IMR-90 (cell line): ENCODE data around the gene GTF3C4. TPM values are rescaled to one million over a fixed set of nuclear protein-coding genes. Genes with fewer than 3 reads are reported as not detected.

Source experiments
- ATAC-seq: fragments of 200-7000 bp; cut with Tn5 transposase; 2 replicates; pipeline ENCODE4 v1.9.1; 2020; ENCODE audit warnings: low read depth, mild to moderate bottlenecking, moderate library complexity
- BruUV-seq: library from RNA; stranded (reverse); fragments of 400-500 nt; replicated peaks from 2 replicates; lab custom pipeline; 2021; lab: Mats Ljungman, UMichigan
- CTCF ChIA-PET: fragments of 300-600 bp; formaldehyde crosslinking; extraction: SDS; loops from one replicate; lab custom pipeline; 2021; ENCODE audit warnings: antibody characterized with exemption; lab: Yijun Ruan, JAX
- POLR2A ChIA-PET: fragments of 300-600 bp; sonication (Branson Sonifier 250); formaldehyde crosslinking; loops from one replicate; lab custom pipeline; 2022; ENCODE audit warnings: antibody characterized with exemption; ENCODE audit not compliant: unreplicated experiment; lab: Charles Lee
- DNase-seq: peaks from one replicate; pipeline ENCODE4 v3.0.0; 2013
- H2AFZ ChIP-seq: replicated peaks from 2 replicates; pipeline ENCODE3; 2013; ENCODE audit warnings: low read length, mild to moderate bottlenecking; ENCODE audit not compliant: poor library complexity
- H2AK5ac ChIP-seq: 2 replicates; pipeline ENCODE4 v1.6.1; 2013; ENCODE audit warnings: low read depth, low read length, inconsistent platforms
- H2AK9ac ChIP-seq: replicated peaks from 2 replicates; pipeline ENCODE3; 2013; ENCODE audit warnings: mild to moderate bottlenecking, low read depth, low read length, moderate library complexity; ENCODE audit not compliant: poor library complexity
- H2BK120ac ChIP-seq: 2 replicates; pipeline ENCODE4 v1.6.1; 2013; ENCODE audit warnings: low read depth, low read length, inconsistent platforms
- H2BK15ac ChIP-seq: 3 replicates; pipeline ENCODE4 v1.6.1; 2013; ENCODE audit warnings: low read depth, low read length, inconsistent platforms
- H2BK20ac ChIP-seq: 2 replicates; pipeline ENCODE4 v1.6.1; 2013; ENCODE audit warnings: low read depth, mild to moderate bottlenecking, inconsistent platforms, low read length, moderate library complexity
- H2BK5ac ChIP-seq: 2 replicates; pipeline ENCODE4 v1.6.1; 2013; ENCODE audit warnings: mild to moderate bottlenecking, low read depth, low read length, inconsistent platforms; ENCODE audit not compliant: poor library complexity, severe bottlenecking
- H3K14ac ChIP-seq: replicated peaks from 2 replicates; pipeline ENCODE4 v1.6.1; 2013; ENCODE audit warnings: low read depth, low read length, inconsistent platforms
- H3K18ac ChIP-seq: 2 replicates; pipeline ENCODE4 v1.6.1; 2013; ENCODE audit warnings: low read depth, low read length, control low read depth
- H3K23ac ChIP-seq: 2 replicates; pipeline ENCODE4 v1.6.1; 2013; ENCODE audit warnings: low read depth, low read length, inconsistent platforms
- H3K27ac ChIP-seq: 2 replicates; pipeline ENCODE4 v1.5.1; 2013; ENCODE audit warnings: mild to moderate bottlenecking, control low read depth, low read length; ENCODE audit not compliant: insufficient read depth
- H3K27me3 ChIP-seq: 2 replicates; pipeline ENCODE4 v1.6.1; 2013; ENCODE audit warnings: low read length; ENCODE audit not compliant: control insufficient read depth, insufficient read depth
- H3K36me3 ChIP-seq: 2 replicates; pipeline ENCODE4 v1.6.1; 2013; ENCODE audit warnings: low read length, mixed read lengths; ENCODE audit not compliant: control insufficient read depth, insufficient read depth
- H3K4ac ChIP-seq: 2 replicates; pipeline ENCODE4 v1.6.1; 2013; ENCODE audit warnings: low read depth, low read length, inconsistent platforms
- H3K4me1 ChIP-seq: 2 replicates; pipeline ENCODE4 v1.6.1; 2013; ENCODE audit warnings: low read length, mixed read lengths; ENCODE audit not compliant: control insufficient read depth, insufficient read depth
- H3K4me2 ChIP-seq: 2 replicates; pipeline ENCODE4 v1.6.1; 2013; ENCODE audit warnings: low read depth, mild to moderate bottlenecking, control low read depth, low read length, moderate library complexity
- H3K4me3 ChIP-seq: 2 replicates; pipeline ENCODE4 v1.5.1; 2013; ENCODE audit warnings: low read depth, mild to moderate bottlenecking, control low read depth, low read length, moderate library complexity; ENCODE audit not compliant: insufficient read depth
- H3K56ac ChIP-seq: 2 replicates; pipeline ENCODE4 v1.6.1; 2013; ENCODE audit warnings: low read length, inconsistent platforms; ENCODE audit not compliant: insufficient read depth; ENCODE audit errors: extremely low read depth
- H3K79me1 ChIP-seq, 2 experiments: 2 replicates each; pipeline ENCODE4 v1.6.1; 2013; ENCODE audit warnings: low read length in 2 of 2, inconsistent platforms in 1 of 2, low read depth in 1 of 2
- H3K9ac ChIP-seq: 2 replicates; pipeline ENCODE4 v1.6.1; 2013; ENCODE audit warnings: low read depth, low read length, control low read depth
- H3K9me1 ChIP-seq: 2 replicates; pipeline ENCODE4 v1.6.1; 2013; ENCODE audit warnings: low read length, inconsistent platforms; ENCODE audit not compliant: insufficient read depth
- H3K9me3 ChIP-seq: 2 replicates; pipeline ENCODE4 v1.6.1; 2013; ENCODE audit warnings: low read length; ENCODE audit not compliant: control insufficient read depth, insufficient read depth
- H4K20me1 ChIP-seq: 2 replicates; pipeline ENCODE4 v1.6.1; 2013; ENCODE audit warnings: low read length, inconsistent platforms; ENCODE audit not compliant: insufficient read depth
- H4K5ac ChIP-seq: 2 replicates; pipeline ENCODE4 v1.6.1; 2013; ENCODE audit warnings: mild to moderate bottlenecking, low read depth, low read length, control low read depth
- H4K8ac ChIP-seq, 2 experiments: 2 replicates each; pipeline ENCODE4 v1.6.1; 2013; ENCODE audit warnings: low read depth in 2 of 2, low read length in 2 of 2, control low read depth in 1 of 2, inconsistent platforms in 1 of 2
- H4K91ac ChIP-seq: 2 replicates; pipeline ENCODE4 v1.6.1; 2013; ENCODE audit warnings: low read depth, low read length, inconsistent platforms; ENCODE audit not compliant: insufficient read depth
- BHLHE40 ChIP-seq: fragments of 150-350 bp; IDR thresholded peaks from 2 replicates; pipeline ENCODE4 v1.6.1; 2016; ENCODE audit warnings: mild to moderate bottlenecking, low read depth, low read length
- FOS ChIP-seq: fragments of 150-350 bp; IDR thresholded peaks from 2 replicates; pipeline ENCODE4 v1.6.1; 2016; ENCODE audit warnings: low read depth, low read length
- MAFK ChIP-seq: IDR thresholded peaks from 2 replicates; pipeline ENCODE4 v1.6.1; 2012; ENCODE audit warnings: low read depth, low read length, improper control_type of control experiment
- MAZ ChIP-seq: IDR thresholded peaks from 2 replicates; pipeline ENCODE4 v1.6.1; 2012; ENCODE audit warnings: low read depth, mild to moderate bottlenecking, low read length, improper control_type of control experiment, moderate library complexity, borderline replicate concordance
- MXI1 ChIP-seq: IDR thresholded peaks from 2 replicates; pipeline ENCODE4 v1.6.1; 2012; ENCODE audit warnings: low read depth, mild to moderate bottlenecking, low read length, moderate library complexity, borderline replicate concordance
- NFE2L2 ChIP-seq: fragments of 150-350 bp; IDR thresholded peaks from 2 replicates; pipeline ENCODE4 v1.6.1; 2016; ENCODE audit warnings: low read depth, mild to moderate bottlenecking, low read length
- POLR2A ChIP-seq: IDR thresholded peaks from 2 replicates; pipeline ENCODE4 v1.6.1; 2012; ENCODE audit warnings: mild to moderate bottlenecking, low read depth, low read length
- RAD21 ChIP-seq: IDR thresholded peaks from 2 replicates; pipeline ENCODE4 v1.6.1; 2012; ENCODE audit warnings: low read length, improper control_type of control experiment
- RCOR1 ChIP-seq: IDR thresholded peaks from 2 replicates; pipeline ENCODE4 v1.6.1; 2012; ENCODE audit warnings: mild to moderate bottlenecking, low read length, improper control_type of control experiment; ENCODE audit not compliant: insufficient replicate concordance
- RFX5 ChIP-seq: IDR thresholded peaks from 2 replicates; pipeline ENCODE4 v1.8.0; 2012; ENCODE audit warnings: low read depth, mild to moderate bottlenecking, low read length, moderate library complexity
- SMC3 ChIP-seq: fragments of 150-350 bp; IDR thresholded peaks from 2 replicates; pipeline ENCODE4 v1.6.1; 2016; ENCODE audit warnings: low read depth, mild to moderate bottlenecking, antibody characterized with exemption, low read length, moderate library complexity
- WGBS, 2 experiments: methylation state at CpG; one replicate each; pipeline versions ENCODE4 v1.1.5 to v1.1.7; 2013; ENCODE audit warnings: missing lambda C conversion rate in 2 of 2; ENCODE audit not compliant: insufficient read length in 1 of 2; ENCODE audit errors: extremely low coverage in 2 of 2; 5-methylcytosine and 5-hydroxymethylcytosine counted together
- dilution Hi-C: fragments of 300-500 bp; cut with HindIII; formaldehyde crosslinking; loops from one replicate; pipeline ENCODE4 v1.14.3; 2018; ENCODE audit warnings: low sequenced_read_pairs; ENCODE audit not compliant: unreplicated experiment
- in situ Hi-C: fragments of 300-500 bp; cut with MboI; formaldehyde crosslinking; loops from 3 replicates; pipeline ENCODE4 v1.14.3; 2019; ENCODE audit warnings: low sequenced_read_pairs, inconsistent platforms, mixed read lengths
- intact Hi-C: fragments of 100-400 bp; cut with micrococcal nuclease; formaldehyde crosslinking; loops from 2 replicates; pipeline ENCODE4 v1.10.0; 2022
- polyA plus RNA-seq, 3 experiments: library from polyadenylated mRNA; depleted of rRNA; stranded (reverse); fragments of >200 nt; gene quantifications; 2 replicates each; pipeline ENCODE4 v1.2.3, GENCODE V29; 2012; ENCODE audit warnings: low replicate concordance in 1 of 3
- total RNA-seq: library from RNA; depleted of rRNA; stranded (reverse); fragments of >200 nt; gene quantifications from 2 replicates; pipeline ENCODE4 v1.2.3, GENCODE V29; 2012
- TF ChIP-seq, protein P1 (sequence below): fragments of 150-350 bp; IDR thresholded peaks from 2 replicates; pipeline ENCODE4 v1.6.1; 2017; ENCODE audit warnings: mild to moderate bottlenecking, antibody characterized with exemption, low read length, low read depth
- TF ChIP-seq, protein P2 (sequence below): conservative IDR thresholded peaks from 2 replicates; pipeline ENCODE4 v1.5.1; 2012; ENCODE audit warnings: mild to moderate bottlenecking, low read depth, low read length, improper control_type of control experiment

GTF3C4 gene
- total and polyA plus RNA-seq, 2 of the 4 experiments (the other 2 are of a cell fraction) = 4.7 to 16.5 TPM

DNA sequence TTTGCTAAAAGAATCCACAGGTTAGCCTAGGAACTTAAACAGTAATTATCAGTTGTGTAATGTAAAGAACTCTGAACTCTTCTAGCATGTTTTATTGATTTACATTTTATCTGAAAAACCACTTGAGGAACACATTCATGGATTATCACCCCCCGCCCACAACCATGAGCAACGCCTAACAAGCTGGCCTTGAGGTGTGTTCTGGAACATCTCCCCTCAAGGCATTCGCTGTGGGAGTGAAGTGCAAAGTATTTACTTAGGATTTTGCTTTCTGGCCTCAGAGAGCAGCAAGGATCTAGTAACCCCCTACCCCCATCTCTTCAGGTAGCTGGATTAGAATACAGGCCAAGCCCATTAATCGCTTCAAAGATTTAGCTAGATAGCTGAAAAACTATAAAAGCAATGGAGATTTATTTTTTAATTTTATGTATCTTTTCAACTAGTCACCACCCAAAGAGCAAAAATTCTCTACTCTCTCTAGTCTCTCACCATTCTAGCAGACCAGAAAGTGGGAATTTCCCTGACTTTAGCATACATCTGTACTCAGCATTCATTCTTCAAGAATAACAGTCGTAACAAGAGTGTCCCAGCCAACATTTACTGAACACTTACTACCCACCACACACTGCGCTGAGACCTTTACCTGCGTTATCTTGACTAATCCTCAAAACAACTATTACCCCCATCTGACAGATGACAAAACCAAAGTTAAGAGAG, 37.7 kb upstream of the GTF3C4 start:
- peaks cover 34% of the 10 kb centered on the region for H3K36me3 ChIP-seq

More for the DNA sequence above, 37.7 kb upstream of the GTF3C4 start:
- Histone ChIP-seq H3K4me3 (no peak overlapping the region), H3K27me3 (no peaks in the 10 kb centered on the region), H4K20me1 (peaks cover 23% of the 10 kb centered on the region; the same call in 1 of the 2 replicates), H3K79me1 (no peaks in the 10 kb centered on the region), H3K18ac (no peak overlapping the region), H3K9ac (no peak overlapping the region), H2BK15ac (no peak overlapping the region), H3K23ac (no peak overlapping the region), H3K14ac (no peak overlapping the region), H4K8ac (no peak overlapping the region), H4K91ac (no peak overlapping the region), H3K4me1 (0 out of 2 replicates have a peak, but pooled peaks cover 3% of the 10 kb centered on the region), H3K4me2 (no peak overlapping the region), H2AK9ac (no peak overlapping the region), H2AFZ (no peak overlapping the region), H2BK20ac (no peak overlapping the region), H2AK5ac (no peak overlapping the region), H3K9me1 (peaks cover 10% of the 10 kb centered on the region; the same call in 1 of the 2 replicates), H3K56ac (no peak overlapping the region), H3K4ac (no peak overlapping the region), H3K9me3 (no peaks in the 10 kb centered on the region), H3K27ac (no peak overlapping the region), H2BK120ac (no peak overlapping the region), H4K5ac (no peak overlapping the region), H2BK5ac (no peak overlapping the region)
- dilution Hi-C loops (no loop called here), intact Hi-C loops (no loop called here), in situ Hi-C loops (no loop called here)
- DNase-seq = no peak
- no TSS peak for BruUV-seq
- WGBS, 2 experiments = no CpG with 5 or more reads among the region's 7 CpGs
- POLR2A ChIA-PET = no interaction called here
- TF ChIP-seq RCOR1 (no peak), RAD21 (no peak), MAFK (no peak), POLR2A (no peak), RFX5 (no peak), NFE2L2 (no peak), MXI1 (no peak), BHLHE40 (no peak), MAZ (no peak), FOS (no peak), SMC3 (no peak)
- TF ChIP-seq, protein P1, sequence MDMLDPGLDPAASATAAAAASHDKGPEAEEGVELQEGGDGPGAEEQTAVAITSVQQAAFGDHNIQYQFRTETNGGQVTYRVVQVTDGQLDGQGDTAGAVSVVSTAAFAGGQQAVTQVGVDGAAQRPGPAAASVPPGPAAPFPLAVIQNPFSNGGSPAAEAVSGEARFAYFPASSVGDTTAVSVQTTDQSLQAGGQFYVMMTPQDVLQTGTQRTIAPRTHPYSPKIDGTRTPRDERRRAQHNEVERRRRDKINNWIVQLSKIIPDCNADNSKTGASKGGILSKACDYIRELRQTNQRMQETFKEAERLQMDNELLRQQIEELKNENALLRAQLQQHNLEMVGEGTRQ = no peak
- TF ChIP-seq, protein P2, sequence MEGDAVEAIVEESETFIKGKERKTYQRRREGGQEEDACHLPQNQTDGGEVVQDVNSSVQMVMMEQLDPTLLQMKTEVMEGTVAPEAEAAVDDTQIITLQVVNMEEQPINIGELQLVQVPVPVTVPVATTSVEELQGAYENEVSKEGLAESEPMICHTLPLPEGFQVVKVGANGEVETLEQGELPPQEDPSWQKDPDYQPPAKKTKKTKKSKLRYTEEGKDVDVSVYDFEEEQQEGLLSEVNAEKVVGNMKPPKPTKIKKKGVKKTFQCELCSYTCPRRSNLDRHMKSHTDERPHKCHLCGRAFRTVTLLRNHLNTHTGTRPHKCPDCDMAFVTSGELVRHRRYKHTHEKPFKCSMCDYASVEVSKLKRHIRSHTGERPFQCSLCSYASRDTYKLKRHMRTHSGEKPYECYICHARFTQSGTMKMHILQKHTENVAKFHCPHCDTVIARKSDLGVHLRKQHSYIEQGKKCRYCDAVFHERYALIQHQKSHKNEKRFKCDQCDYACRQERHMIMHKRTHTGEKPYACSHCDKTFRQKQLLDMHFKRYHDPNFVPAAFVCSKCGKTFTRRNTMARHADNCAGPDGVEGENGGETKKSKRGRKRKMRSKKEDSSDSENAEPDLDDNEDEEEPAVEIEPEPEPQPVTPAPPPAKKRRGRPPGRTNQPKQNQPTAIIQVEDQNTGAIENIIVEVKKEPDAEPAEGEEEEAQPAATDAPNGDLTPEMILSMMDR = no peak
- CTCF ChIA-PET = interaction anchor here (1.9 kb wide), 1 partner anchor 12 kb away, joined by 4 read pairs; no protein-coding TSS in a partner anchor
- ATAC-seq = no peak
